ENCODE results near the gene KIF21A.
"Not testable (repeated sequence)": the region's sequence is repeated elsewhere in the genome, so short reads cannot be mapped to it uniquely, and the experiment has no call there.

Gene KIF21A

GRCh38 chr12:39351153-39351552, 91.8 kb downstream of the KIF21A start:
- no peak for DNase-seq

GRCh38 chr12:39348941-39349626, 93.8 kb downstream of the KIF21A start:
- DNase-seq: no peak

GRCh38 chr12:39348523-39348922, 94.4 kb downstream of the KIF21A start:
- no peak for DNase-seq

- DNase-seq: no peak
These were observed 98.0 kb downstream of the KIF21A start for GRCh38 chr12:39344926-39345325.

- no peak for DNase-seq
These were observed 99.3 kb downstream of the KIF21A start for GRCh38 chr12:39343665-39344064.

- no peak for DNase-seq
These were observed 101.2 kb downstream of the KIF21A start for GRCh38 chr12:39341761-39342160.

- no peak for DNase-seq
These were observed 101.7 kb downstream of the KIF21A start for GRCh38 chr12:39341179-39341578.

- no peak for DNase-seq
These were observed 110.2 kb downstream of the KIF21A start for GRCh38 chr12:39332661-39333175.

GRCh38 chr12:39331539-39332261, 111.2 kb downstream of the KIF21A start:
- no peak for DNase-seq

- no peak for DNase-seq
These were observed 113.0 kb downstream of the KIF21A start for GRCh38 chr12:39329876-39330275.

GRCh38 chr12:39329018-39329417, 113.9 kb downstream of the KIF21A start:
- DNase-seq: no peak

GRCh38 chr12:39327965-39328364, 115.0 kb downstream of the KIF21A start:
- DNase-seq: no peak

GRCh38 chr12:39327510-39327909, 115.4 kb downstream of the KIF21A start:
- no peak for DNase-seq

- no peak for DNase-seq
These were observed 123.7 kb downstream of the KIF21A start for GRCh38 chr12:39319180-39319579.

- no peak for DNase-seq
These were observed 128.4 kb downstream of the KIF21A start for GRCh38 chr12:39314547-39314946.

GRCh38 chr12:39309516-39309915, 133.4 kb downstream of the KIF21A start:
- DNase-seq: no peak

GRCh38 chr12:39301422-39301821, 141.5 kb downstream of the KIF21A start:
- DNase-seq: no peak

GRCh38 chr12:39300799-39301198, 142.1 kb downstream of the KIF21A start:
- DNase-seq: peak in 3 of 58 donors; percentile 2 to 34 (median 11)

- no peak for DNase-seq
These were observed 145.0 kb downstream of the KIF21A start for GRCh38 chr12:39297891-39298290.

- DNase-seq: no peak
These were observed 146.4 kb downstream of the KIF21A start for GRCh38 chr12:39296496-39296895.

- not testable (repeated sequence) for DNase-seq
These were observed 147.3 kb downstream of the KIF21A start for GRCh38 chr12:39295593-39295992.

GRCh38 chr12:39294715-39295114, 148.2 kb downstream of the KIF21A start:
- peak in 4 of 58 donors; percentile 3 to 6 (median 4) for DNase-seq

- no peak for DNase-seq
These were observed 150.7 kb downstream of the KIF21A start for GRCh38 chr12:39292125-39292630.
